DMS 273 (cell line): ENCODE data around the gene FAM83E.
A peak's percentile ranks its signal among the peaks of the same experiment; 100 is the strongest.
"Not testable (repeated sequence)": the region's sequence is repeated elsewhere in the genome, so short reads cannot be mapped to it uniquely, and the experiment has no call there.

Experiments used
- DNase-seq: peaks from one replicate; lab custom pipeline; 2025; ENCODE audit not compliant: unreplicated experiment; lab: John Stamatoyannopoulos, UW

FAM83E gene

GRCh38 chr19:48587387-48587786, 27.5 kb downstream of the FAM83E start:
- DNase-seq = no peak

GRCh38 chr19:48582168-48582567, 32.7 kb downstream of the FAM83E start:
- DNase-seq = no peak

- no peak for DNase-seq
These were observed 36.0 kb downstream of the FAM83E start for GRCh38 chr19:48578891-48579290.

GRCh38 chr19:48577908-48578307, 37.0 kb downstream of the FAM83E start:
- not testable (repeated sequence) for DNase-seq

GRCh38 chr19:48575931-48576622, 38.8 kb downstream of the FAM83E start:
- DNase-seq = no peak

- no peak for DNase-seq
These were observed 41.7 kb downstream of the FAM83E start for GRCh38 chr19:48573163-48573505.

- no peak for DNase-seq
These were observed 43.3 kb downstream of the FAM83E start for GRCh38 chr19:48571378-48572162.

- peak; percentile 55 for DNase-seq
These were observed 45.1 kb downstream of the FAM83E start for GRCh38 chr19:48569814-48570213.

GRCh38 chr19:48568345-48568886, 46.5 kb downstream of the FAM83E start:
- peak; percentile 95 for DNase-seq

GRCh38 chr19:48565090-48565489, 49.8 kb downstream of the FAM83E start:
- no peak for DNase-seq
